ENCODE measurements around the gene ZNF808.
"Not testable (repeated sequence)": the region's sequence is repeated elsewhere in the genome, so short reads cannot be mapped to it uniquely, and the experiment has no call there.

GRCh38 chr19:52484111-52484743 is 43.2 kb upstream of the ZNF808 start:
- TF ChIP-seq CTCF, POLR2A (IDR thresholded peaks at IDR 0.05): not testable (repeated sequence)

Data from prostate gland (tissue), 2 donors.